ENCODE measurements around the gene SCN5A. TPM values are rescaled to one million over a fixed set of nuclear protein-coding genes. Genes with fewer than 3 reads are reported as not detected.
"Not testable (repeated sequence)": the region's sequence is repeated elsewhere in the genome, so short reads cannot be mapped to it uniquely, and the experiment has no call there.

Gene SCN5A
- total RNA-seq, 2 donors from 2014 or later = 115 to 191 TPM

- intact Hi-C loops (cut with DNase I) = no loop called here
- DNase-seq = no peak
- no peak for ATAC-seq
Measured at GRCh38 chr3:38574411-38575278, 74.8 kb downstream of the SCN5A start.

GRCh38 chr3:38573556-38573955 is 75.9 kb downstream of the SCN5A start:
- DNase-seq (no peak), ATAC-seq (no peak)
- intact Hi-C loops (cut with DNase I) = no loop called here

DNA sequence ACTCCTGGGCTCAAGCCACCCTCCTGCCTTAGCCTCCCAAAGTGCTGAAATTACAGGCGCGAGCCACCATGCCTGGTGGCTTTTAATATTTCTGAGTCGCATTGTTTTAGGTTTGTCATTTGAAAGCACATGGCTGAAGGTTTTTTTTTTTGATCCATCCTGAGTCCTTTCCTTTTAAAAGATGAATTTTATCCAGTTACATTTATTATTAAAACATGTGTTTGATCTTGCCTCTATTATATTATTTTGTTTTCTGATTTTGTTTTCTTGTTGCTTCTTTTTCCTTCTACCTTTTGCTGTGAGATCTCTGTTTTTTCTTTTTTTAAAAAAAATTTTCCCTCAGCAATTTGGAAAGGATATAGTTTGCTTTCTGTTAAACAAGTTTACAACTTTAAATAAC is 76.4 kb downstream of the SCN5A start:
- ATAC-seq = no peak
- no peak for DNase-seq
- intact Hi-C loops (cut with DNase I) = no loop called here

- DNase-seq = no peak
- intact Hi-C loops (cut with DNase I) = no loop called here
- no peak for ATAC-seq
Measured at GRCh38 chr3:38567498-38567897, 82.0 kb downstream of the SCN5A start.

DNA sequence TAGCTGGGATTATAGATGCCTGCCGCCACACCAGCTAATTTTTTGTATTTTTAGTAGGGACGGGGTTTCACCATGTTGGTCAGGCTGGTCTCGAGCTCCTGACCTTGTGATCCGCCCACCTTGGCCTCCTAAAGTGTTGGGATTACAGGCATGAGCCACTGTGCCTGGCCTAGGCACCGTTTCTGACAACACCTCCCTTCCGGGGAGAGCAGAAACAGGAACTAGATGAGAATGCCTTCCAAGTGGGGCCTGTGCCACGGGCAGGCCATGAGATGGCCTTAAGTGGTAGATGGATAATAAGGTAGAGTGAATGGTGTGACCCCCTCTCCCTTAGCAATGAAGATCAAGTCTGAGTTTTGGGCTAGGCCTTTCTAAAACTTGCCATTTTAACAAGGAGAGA is 82.7 kb downstream of the SCN5A start:
- DNase-seq; intact Hi-C loops (cut with DNase I): not testable (repeated sequence)
- ATAC-seq = peak in 1 of 2 donors; percentile 57

GRCh38 chr3:38566215-38566528 is 83.3 kb downstream of the SCN5A start:
- intact Hi-C loops (cut with DNase I) = no loop called here

GRCh38 chr3:38565339-38566214 is 83.9 kb downstream of the SCN5A start:
- no peak for ATAC-seq
- intact Hi-C loops (cut with DNase I) = no loop called here
- DNase-seq = no peak

More at GRCh38 chr3:38566215-38566528, 83.3 kb downstream of the SCN5A start:
- DNase-seq = no peak
- no peak for ATAC-seq

- intact Hi-C loops (cut with DNase I) = no loop called here
- no peak for ATAC-seq
- no peak for DNase-seq
Measured at GRCh38 chr3:38564631-38565338, 84.7 kb downstream of the SCN5A start.

DNA sequence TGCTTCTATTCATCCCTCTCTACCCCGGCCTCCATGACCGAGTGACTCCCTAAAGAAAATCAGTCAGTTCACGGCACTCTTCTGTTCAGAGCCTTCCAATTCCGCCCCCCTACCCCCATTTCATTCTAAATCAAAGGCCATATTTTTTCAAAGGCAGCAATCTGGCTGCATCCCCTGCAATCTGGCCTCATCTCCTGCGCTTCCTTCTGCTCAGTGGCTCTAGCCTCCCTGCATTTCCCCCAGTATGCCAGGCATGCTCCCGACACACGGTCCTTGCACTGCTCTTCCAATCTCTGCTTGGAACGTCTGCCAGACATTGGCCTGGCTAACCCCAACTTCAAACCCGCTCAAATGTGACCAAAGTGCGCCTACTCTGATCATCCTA is 85.6 kb downstream of the SCN5A start:
- ATAC-seq = no peak
- no peak for DNase-seq
- intact Hi-C loops (cut with DNase I) = no loop called here

DNA sequence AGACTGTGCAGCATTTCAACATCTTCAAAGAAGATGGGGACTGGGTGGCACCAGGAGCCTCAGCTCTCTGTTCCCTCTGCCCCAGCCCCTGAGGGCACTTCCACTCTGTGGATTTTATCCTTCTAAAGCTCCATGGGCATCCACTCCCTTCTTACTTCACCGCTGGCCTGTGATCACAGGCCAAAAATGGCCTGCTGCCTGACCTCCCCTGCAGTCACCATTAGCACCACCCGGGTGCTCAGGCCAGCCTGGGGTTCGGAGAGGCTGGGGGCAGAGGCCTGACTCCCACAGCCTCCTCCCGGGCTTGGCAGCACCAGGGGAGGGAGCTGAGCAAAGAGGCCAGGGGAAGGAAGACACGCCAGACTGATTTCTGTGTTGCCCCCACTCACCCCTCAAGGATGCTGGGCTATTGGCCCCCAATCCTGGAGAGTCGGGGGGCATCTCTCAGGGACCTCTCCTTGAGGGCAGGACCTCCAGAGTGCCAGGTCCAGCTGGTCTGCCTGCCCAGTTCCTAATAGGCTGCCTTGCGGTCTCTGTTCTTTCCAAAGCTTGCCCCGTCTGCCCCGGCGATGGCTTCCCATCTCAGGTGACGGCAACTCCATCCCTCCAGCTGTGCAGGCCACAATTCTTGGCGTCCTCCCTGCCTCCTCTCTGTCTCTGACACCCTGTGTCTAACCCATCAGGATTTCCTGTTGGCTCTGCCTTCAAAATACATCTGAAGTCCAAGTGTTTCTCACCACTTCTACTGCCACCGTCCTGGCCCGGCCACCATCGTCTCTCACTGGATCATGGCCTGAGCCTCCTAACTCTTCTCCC is 86.2 kb downstream of the SCN5A start:
- ATAC-seq (no peak), DNase-seq (no peak)
- intact Hi-C loops (cut with DNase I) = no loop called here

DNA sequence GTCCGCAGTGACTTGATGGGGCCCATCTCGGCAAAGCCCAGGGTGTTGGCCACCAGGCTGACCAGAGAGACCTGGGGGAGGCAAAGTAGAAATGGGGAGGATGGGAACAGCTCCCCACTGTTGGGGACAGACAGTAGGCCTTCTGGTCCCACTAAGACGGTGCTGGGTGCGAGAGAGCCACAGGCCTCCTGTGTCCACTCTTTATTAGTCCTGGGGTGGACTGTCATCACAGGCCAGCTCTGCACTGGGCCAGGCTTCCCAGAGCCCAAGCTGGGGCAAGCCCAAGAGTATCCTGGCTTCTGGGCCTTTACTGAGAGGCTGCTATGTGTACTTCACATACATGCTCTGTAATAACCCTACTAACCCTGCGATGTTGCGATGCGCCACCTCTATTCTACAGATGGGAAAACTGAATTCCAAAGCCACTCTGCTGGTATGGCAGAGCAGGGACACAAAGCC is 87.0 kb downstream of the SCN5A start:
- intact Hi-C loops (cut with DNase I) = no loop called here
- DNase-seq = no peak
- ATAC-seq = no peak

- no peak for ATAC-seq
- intact Hi-C loops (cut with DNase I) = no loop called here
- DNase-seq = no peak
Measured at GRCh38 chr3:38561746-38562466, 87.6 kb downstream of the SCN5A start.

- DNase-seq = no peak
- no peak for ATAC-seq
- intact Hi-C loops (cut with DNase I) = no loop called here
Measured at GRCh38 chr3:38560996-38561717, 88.3 kb downstream of the SCN5A start.

DNA sequence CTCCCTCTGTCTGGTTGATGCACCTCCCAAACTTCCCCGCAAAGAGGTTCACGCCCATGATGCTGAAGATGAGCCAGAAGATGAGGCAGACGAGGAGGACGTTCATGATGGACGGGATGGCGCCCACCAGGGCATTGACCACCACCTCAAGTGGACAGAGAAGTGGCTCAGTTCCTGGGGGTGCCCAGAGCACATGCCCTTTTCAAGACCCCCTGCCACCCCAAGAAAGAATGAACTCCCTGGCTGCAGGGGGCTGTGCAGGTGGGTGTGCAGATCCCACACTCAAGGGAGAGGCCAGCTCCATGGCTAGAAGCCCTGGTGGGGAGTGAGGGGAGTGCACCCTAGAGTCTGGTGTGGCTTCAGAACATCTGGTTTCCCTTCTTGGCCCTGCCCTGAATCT is 89.2 kb downstream of the SCN5A start:
- DNase-seq = no peak
- intact Hi-C loops (cut with DNase I) = no loop called here

DNA sequence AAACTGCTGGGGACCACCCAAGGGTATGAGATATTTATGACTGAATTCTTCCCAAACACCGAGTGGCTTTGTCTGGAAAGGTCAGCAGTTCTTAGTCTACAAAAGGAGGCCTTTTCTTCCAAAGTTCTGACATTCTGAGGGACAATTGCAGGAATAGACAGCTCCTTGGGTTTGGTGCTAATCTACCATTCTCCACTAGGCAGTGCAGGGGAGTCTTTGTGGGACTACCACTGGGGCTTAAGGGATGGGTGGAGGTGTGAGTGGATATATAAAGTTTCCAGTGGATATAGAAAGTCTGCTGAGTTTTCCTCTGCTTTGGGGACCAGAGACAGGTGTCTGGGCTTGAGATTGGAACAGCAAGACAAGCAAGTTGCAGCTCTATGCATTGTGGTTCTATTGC is 90.6 kb downstream of the SCN5A start:
- DNase-seq (no peak), ATAC-seq (no peak)
- intact Hi-C loops (cut with DNase I) = no loop called here

More for the DNA sequence above, 89.2 kb downstream of the SCN5A start:
- ATAC-seq = no peak

GRCh38 chr3:38556640-38557358 is 92.7 kb downstream of the SCN5A start:
- intact Hi-C loops (cut with DNase I) = no loop called here
- no peak for ATAC-seq
- no peak for DNase-seq

DNA sequence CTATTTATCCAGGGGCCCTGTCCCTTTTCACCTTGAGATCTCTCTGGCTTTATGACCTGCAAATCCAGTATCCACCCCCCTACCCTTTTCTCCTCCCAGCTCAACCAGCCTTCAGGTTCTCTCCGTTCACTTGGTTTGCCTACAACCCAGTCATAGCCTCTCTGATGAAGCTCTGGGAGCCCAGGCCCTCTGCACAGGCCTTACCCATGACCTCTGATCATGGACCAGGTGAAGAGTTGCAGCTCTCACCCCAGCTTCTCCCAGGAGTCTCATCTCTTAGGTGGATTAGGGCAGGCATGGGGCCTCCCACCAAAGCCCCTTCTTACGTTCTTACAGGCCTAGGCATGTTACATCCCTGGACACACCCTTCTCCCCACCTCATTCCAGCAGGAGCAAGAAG is 93.6 kb downstream of the SCN5A start:
- DNase-seq = no peak
- intact Hi-C loops (cut with DNase I) = no loop called here
- no peak for ATAC-seq

Data from left cardiac atrium (tissue), 4 donors.